Measurements from ENCODE around the gene ACTR3C.

- TF ChIP-seq CTCF (conservative IDR thresholded peaks at IDR 0.05; ENCODE audit: low read length) = no peak
- TF ChIP-seq EZH2phosphoT487 (IDR thresholded peaks at IDR 0.05; ENCODE audit: borderline replicate concordance, low read depth, low read length) = no peak
These were observed 15.0 kb upstream of the ACTR3C start for GRCh38 chr7:150338166-150338829.
